ENCODE results near the gene CKAP2. TPM values are rescaled to one million over a fixed set of nuclear protein-coding genes. Genes with fewer than 3 reads are reported as not detected.
"Not testable (repeated sequence)": the region's sequence is repeated elsewhere in the genome, so short reads cannot be mapped to it uniquely, and the experiment has no call there.

The CKAP2 gene
- total RNA-seq, 2 experiments from 2014 or later, result 63.7 to 71.7 TPM

- peaks cover 68% of the 10 kb centered on the region for H3K36me3 Mint-ChIP-seq
- peak overlapping the region; percentile 24 for H3K27ac Mint-ChIP-seq
- no peak for ATAC-seq
- CTCF ChIA-PET, result interaction anchor here (1.0 kb wide), 1 partner anchor 14 kb away, joined by 4 read pairs; no protein-coding TSS in a partner anchor
- H3K4me3 Mint-ChIP-seq, result no peak overlapping the region
- H3K27me3 Mint-ChIP-seq, result no peaks in the 10 kb centered on the region
- H3K4me1 Mint-ChIP-seq, result peaks cover 45% of the 10 kb centered on the region
- H3K9me3 Mint-ChIP-seq (ENCODE audit: low read depth), result no peaks in the 10 kb centered on the region
- no peak for DNase-seq
Measured at GRCh38 chr13:52463526-52463925, 8.2 kb downstream of the CKAP2 start.

- H3K4me1 Mint-ChIP-seq; DNase-seq; ATAC-seq; H3K27ac Mint-ChIP-seq; CTCF ChIA-PET; H3K4me3 Mint-ChIP-seq; H3K27me3 Mint-ChIP-seq; H3K9me3 Mint-ChIP-seq (ENCODE audit: low read depth): not testable (repeated sequence)
- peaks cover 71% of the 10 kb centered on the region for H3K36me3 Mint-ChIP-seq
Measured at GRCh38 chr13:52468487-52468886, 13.2 kb downstream of the CKAP2 start.

DNA sequence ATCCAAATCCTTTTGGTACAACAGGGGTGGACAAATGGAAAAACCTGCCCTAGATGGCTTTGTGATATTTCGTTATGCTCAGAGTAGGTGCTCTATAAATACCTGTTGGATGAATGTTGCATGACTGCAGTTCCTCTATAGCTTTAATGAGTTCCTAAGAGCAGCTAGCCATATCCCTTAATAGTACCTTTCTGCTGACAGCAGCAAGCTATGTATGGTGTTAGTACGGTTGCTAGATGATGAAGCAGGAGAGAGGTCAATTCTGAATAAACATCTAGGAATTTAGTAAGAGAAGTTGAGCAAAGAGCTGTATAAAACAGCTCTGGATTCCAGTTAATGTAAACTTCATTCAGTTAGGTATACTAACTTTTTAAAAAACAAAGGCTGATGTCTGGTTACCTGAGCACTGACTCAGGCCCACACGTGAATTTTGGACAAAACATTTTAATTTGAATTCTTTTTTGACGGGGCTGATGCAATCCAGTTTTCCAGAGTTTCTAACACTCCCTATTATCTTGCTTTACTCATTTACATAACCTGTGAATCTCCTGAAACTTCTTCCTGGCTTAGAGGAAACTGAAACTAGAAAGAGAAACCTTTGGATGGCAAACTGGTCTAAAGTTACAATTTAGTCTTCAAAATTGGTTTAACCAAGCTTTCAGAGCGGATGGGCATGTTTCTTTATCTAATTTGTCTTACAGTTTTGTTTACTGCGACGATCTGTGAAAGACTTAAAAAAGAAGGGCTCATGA, 25.6 kb downstream of the CKAP2 start:
- H3K27ac Mint-ChIP-seq; H3K4me3 Mint-ChIP-seq; CTCF ChIA-PET; H3K4me1 Mint-ChIP-seq; DNase-seq; H3K9me3 Mint-ChIP-seq (ENCODE audit: low read depth); ATAC-seq; H3K27me3 Mint-ChIP-seq: not testable (repeated sequence)
- H3K36me3 Mint-ChIP-seq, result peaks cover 18% of the 10 kb centered on the region

- ATAC-seq; H3K27ac Mint-ChIP-seq; DNase-seq; H3K9me3 Mint-ChIP-seq (ENCODE audit: low read depth); H3K27me3 Mint-ChIP-seq; H3K4me1 Mint-ChIP-seq; H3K4me3 Mint-ChIP-seq; H3K36me3 Mint-ChIP-seq: not testable (repeated sequence)
- CTCF ChIA-PET, result interaction anchor here (0.7 kb wide), 1 partner anchor 121 kb away, joined by 3 read pairs; no protein-coding TSS in a partner anchor
Measured at GRCh38 chr13:52487078-52487477, 31.8 kb downstream of the CKAP2 start.

DNA sequence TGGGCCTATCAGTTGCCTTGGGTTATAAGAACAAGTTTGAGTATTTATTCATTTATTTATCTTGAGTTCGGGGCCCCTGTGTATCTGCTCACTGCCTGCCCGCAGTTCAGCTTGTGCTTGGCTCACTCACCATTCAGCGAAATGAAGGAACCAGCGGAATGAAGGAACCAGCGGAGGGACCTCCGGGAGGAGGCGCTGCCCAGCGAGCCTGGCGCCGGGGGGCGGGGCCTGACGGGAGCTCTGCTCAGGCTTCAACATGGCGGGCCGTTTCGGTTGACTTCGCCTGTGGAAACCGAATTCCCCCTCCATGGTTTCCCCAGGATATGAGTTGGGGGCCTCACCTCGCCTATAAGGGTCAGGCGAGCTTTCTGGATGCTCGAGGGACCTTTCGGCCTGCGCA, 33.5 kb downstream of the CKAP2 start:
- H3K4me1 Mint-ChIP-seq; DNase-seq; H3K36me3 Mint-ChIP-seq; H3K27me3 Mint-ChIP-seq; H3K4me3 Mint-ChIP-seq; ATAC-seq; CTCF ChIA-PET; H3K27ac Mint-ChIP-seq; H3K9me3 Mint-ChIP-seq (ENCODE audit: low read depth): not testable (repeated sequence)

- ATAC-seq; H3K4me1 Mint-ChIP-seq; H3K9me3 Mint-ChIP-seq (ENCODE audit: low read depth); H3K36me3 Mint-ChIP-seq; CTCF ChIA-PET; H3K27ac Mint-ChIP-seq; H3K27me3 Mint-ChIP-seq; DNase-seq; H3K4me3 Mint-ChIP-seq: not testable (repeated sequence)
Measured at GRCh38 chr13:52491015-52491414, 35.7 kb downstream of the CKAP2 start.

DNA sequence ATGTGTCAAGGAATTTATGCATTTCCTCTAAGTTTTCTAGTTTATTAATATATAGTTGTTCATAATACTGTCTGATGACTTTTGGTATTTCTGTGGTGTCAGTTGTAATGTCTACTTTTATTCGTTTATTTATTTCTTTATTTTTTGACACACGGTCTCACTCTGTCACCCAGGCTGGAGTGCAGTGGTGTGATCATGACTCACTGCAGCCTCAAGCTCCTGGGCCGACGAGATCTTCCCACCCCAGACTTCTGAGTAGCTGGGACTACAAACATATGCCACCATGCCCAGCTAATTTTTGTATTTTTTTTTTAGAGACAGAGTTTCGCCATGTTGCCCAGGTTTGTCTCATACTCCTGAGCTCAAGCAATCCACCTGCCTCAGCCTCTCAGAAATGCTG, 39.0 kb downstream of the CKAP2 start:
- ATAC-seq; H3K9me3 Mint-ChIP-seq (ENCODE audit: low read depth); H3K4me1 Mint-ChIP-seq; H3K4me3 Mint-ChIP-seq; DNase-seq; H3K27ac Mint-ChIP-seq; CTCF ChIA-PET; H3K27me3 Mint-ChIP-seq; H3K36me3 Mint-ChIP-seq: not testable (repeated sequence)

DNA sequence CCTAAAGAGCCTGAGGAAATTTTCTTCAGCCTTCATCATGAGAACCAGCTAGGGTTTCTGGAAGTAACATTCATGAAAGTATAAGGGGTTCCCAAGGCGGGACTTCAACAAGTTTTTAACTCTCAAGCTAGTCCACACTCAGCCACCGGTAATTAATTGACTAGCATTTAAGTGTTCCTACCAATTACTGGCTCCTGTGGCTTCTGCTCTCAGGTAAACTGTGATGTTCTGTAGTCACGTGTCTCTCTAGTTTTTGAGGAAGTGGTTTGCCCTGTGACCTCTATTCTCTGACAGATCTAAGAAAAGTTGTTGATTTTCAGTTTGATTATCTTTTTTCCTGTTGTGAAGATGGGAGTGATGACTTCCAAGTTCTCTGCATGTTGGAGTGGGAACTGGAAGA, 42.7 kb downstream of the CKAP2 start:
- ATAC-seq; H3K36me3 Mint-ChIP-seq; H3K4me3 Mint-ChIP-seq; CTCF ChIA-PET; H3K27ac Mint-ChIP-seq; H3K27me3 Mint-ChIP-seq; DNase-seq; H3K9me3 Mint-ChIP-seq (ENCODE audit: low read depth); H3K4me1 Mint-ChIP-seq: not testable (repeated sequence)

GRCh38 chr13:52502277-52502676, 47.0 kb downstream of the CKAP2 start:
- CTCF ChIA-PET, result not testable (repeated sequence)

DNA sequence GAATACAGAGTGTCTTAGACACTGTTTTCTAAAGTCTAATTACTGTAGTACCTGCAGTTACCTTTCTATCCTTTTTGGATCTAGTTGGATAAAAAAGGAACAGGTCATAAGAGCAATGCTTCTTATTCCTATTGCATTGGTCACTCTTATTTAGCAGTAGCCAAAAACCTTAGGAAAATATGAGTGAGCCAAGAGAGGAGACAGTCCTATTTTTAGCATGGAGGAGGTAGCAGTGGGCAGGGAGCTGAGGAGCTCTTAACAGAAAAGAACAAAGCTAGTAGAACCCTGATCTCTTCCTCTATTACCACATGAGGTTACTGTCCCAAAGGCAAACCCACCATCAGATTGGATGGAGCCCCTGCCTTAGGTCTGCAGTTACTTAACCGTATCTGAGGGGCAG, 50.6 kb downstream of the CKAP2 start:
- H3K27me3 Mint-ChIP-seq; H3K27ac Mint-ChIP-seq; H3K4me1 Mint-ChIP-seq; H3K9me3 Mint-ChIP-seq (ENCODE audit: low read depth); CTCF ChIA-PET; H3K36me3 Mint-ChIP-seq; H3K4me3 Mint-ChIP-seq; DNase-seq; ATAC-seq: not testable (repeated sequence)

More at GRCh38 chr13:52502277-52502676, 47.0 kb downstream of the CKAP2 start:
- H3K9me3 Mint-ChIP-seq (ENCODE audit: low read depth); H3K36me3 Mint-ChIP-seq; H3K4me3 Mint-ChIP-seq; DNase-seq; H3K27me3 Mint-ChIP-seq; H3K4me1 Mint-ChIP-seq; H3K27ac Mint-ChIP-seq; ATAC-seq: not testable (repeated sequence)

- ATAC-seq; H3K36me3 Mint-ChIP-seq; H3K4me1 Mint-ChIP-seq; H3K4me3 Mint-ChIP-seq; H3K9me3 Mint-ChIP-seq (ENCODE audit: low read depth); H3K27ac Mint-ChIP-seq; H3K27me3 Mint-ChIP-seq; DNase-seq; CTCF ChIA-PET: not testable (repeated sequence)
Measured at GRCh38 chr13:52509532-52509931, 54.3 kb downstream of the CKAP2 start.

DNA sequence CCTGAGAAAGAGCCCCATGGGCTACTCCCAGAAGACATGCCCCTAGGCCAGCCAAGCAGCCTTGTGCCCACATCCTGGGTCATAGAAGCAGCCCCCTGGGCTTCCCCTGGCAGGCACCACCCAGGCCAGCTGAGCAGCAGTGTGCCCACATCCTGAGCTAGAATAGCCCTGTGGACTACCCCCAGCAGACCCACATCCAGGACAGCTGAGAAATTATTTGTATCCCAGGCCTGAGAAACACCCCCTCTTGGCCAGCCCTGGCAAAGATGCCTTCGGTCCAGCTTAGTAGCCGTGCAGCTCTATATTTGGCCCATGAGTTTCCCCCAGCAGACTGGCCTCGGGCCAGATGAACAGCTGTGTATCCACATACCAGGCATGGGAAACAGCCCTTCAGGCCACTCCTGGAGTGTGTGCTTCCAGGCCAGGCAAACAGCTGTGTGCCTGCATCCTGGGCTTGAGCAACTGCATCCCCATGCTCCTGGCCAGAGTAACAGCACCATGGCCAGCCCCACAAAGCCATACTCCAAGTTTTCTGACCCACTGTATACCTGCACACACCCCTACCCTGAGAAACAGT, 55.0 kb downstream of the CKAP2 start:
- H3K27ac Mint-ChIP-seq; H3K4me1 Mint-ChIP-seq; H3K27me3 Mint-ChIP-seq; H3K36me3 Mint-ChIP-seq; H3K9me3 Mint-ChIP-seq (ENCODE audit: low read depth); CTCF ChIA-PET; DNase-seq; ATAC-seq; H3K4me3 Mint-ChIP-seq: not testable (repeated sequence)

GRCh38 chr13:52511598-52511997, 56.3 kb downstream of the CKAP2 start:
- H3K4me1 Mint-ChIP-seq; CTCF ChIA-PET; H3K27ac Mint-ChIP-seq; H3K27me3 Mint-ChIP-seq; H3K9me3 Mint-ChIP-seq (ENCODE audit: low read depth); H3K36me3 Mint-ChIP-seq; ATAC-seq; DNase-seq; H3K4me3 Mint-ChIP-seq: not testable (repeated sequence)

- H3K36me3 Mint-ChIP-seq; H3K9me3 Mint-ChIP-seq (ENCODE audit: low read depth); H3K4me1 Mint-ChIP-seq; H3K4me3 Mint-ChIP-seq; H3K27me3 Mint-ChIP-seq; CTCF ChIA-PET: not testable (repeated sequence)
- peak; percentile 87 for DNase-seq
- ATAC-seq, result peak; percentile 97
- H3K27ac Mint-ChIP-seq, result peak overlapping the region; percentile 57
Measured at GRCh38 chr13:52513957-52514596, 58.8 kb downstream of the CKAP2 start.
